ENCODE measurements around the gene PARS2.

PARS2 gene

DNA sequence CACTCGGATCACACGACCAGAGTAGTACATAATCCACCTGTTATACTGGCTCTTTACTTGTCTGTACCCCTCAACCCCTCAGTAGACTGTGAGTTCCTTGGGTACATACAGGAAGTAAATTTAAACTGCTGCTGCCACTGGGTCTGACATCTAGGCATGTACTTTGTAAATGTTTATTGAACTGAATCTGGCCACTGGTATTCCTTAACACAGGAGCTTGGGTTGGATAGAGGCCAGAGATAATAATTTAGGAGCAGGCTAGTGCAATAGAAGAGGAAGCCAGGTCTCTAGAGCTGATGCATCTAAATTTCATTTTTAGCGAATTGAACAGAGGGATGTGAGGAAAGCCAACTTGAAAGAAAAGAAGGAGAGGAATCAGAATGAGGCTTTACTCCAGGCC, 36.3 kb downstream of the PARS2 start:
- no peak for DNase-seq (ENCODE audit: low read depth)

DNA sequence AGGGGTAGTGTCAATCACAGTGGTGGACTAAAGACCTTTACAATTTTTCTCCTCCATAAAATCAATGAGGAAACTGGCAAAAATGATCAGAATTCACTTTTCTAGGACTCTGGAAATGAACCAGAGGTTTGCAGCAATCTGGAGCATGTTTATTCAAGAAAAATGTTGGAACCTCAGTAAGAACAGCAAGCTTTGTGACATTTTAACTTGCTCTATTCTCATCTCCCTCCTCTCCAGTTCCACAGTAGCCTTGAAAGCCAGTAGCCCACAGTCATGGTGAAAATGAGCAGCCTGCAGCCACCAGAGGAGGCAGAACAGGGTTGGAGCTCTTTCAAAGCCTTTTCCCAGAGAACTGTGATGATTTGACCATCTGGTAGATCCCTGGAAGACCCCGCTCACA, 39.6 kb downstream of the PARS2 start:
- DNase-seq (ENCODE audit: low read depth) = no peak

DNA sequence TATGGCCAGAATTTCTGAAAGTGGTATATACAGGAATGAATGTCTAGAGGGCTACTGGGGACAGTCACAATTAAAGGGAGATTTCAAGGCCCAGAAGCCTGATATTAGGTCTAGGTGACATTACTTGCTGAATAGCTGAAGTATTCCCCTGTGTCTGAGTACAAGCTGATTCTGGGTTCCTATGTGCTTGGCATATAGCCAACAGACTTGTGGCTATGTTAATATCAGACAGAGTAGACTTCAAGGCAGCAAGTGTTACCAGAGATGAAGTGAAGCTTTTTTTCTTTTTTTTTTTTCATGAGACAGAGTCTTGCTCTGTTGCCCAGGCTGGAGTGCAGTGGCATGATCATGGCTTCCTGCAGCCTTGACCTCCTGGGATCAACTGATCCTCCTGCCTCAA, 40.3 kb downstream of the PARS2 start:
- DNase-seq (ENCODE audit: low read depth) = no peak

DNA sequence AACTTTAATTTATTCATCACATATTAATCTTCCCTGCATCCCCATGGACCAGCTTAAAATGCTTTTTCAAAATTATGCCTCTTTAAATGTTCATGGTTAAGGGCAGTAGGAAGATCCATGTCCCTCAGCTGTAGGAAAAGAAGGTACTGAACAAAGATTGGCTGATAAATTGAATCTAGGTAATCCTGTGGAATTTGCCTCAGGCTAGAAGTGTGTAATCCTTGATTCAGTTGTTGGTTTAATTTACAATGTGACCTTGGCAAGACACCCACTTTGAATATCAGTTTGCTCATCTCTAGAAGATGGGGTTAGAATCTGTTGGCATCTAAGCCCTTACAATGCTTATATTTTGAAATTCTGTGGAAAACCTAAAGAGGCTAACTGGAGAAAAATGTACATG, 42.6 kb downstream of the PARS2 start:
- no peak for DNase-seq (ENCODE audit: low read depth)

DNA sequence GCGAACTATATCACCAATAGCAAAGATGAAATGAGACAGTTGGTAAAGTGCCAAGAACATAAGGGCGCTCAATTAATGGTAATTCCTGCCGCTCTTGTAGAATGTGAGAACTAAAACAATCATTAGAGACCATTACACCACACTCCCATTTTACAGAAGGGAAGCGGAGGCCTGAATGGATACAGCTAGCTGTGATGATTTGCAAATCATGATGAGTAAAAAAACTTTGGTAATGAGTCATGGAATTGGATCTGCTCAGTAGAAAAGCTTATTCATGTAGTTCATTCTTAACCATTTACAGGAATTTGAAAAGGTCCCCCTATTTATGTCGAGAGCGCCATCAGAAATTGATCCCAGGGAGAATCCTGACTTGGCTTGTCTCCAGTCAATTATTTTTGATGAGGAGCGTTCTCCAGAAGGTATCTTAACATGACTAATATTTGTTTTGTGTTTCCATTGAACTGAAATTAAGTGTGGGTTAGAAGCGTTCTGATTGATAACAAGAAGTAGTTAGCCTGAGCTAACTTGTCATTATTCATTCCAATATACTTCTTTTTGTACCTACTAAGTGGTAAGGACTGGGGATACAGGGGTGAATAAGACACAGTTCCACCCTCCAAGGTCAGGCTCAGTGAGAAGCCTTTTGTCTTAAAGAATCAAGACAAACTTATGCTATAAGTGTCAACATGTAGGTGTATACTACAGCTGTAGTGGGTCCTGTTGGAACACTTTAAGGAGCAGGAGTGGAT, 47.9 kb downstream of the PARS2 start:
- DNase-seq (ENCODE audit: low read depth) = no peak

DNA sequence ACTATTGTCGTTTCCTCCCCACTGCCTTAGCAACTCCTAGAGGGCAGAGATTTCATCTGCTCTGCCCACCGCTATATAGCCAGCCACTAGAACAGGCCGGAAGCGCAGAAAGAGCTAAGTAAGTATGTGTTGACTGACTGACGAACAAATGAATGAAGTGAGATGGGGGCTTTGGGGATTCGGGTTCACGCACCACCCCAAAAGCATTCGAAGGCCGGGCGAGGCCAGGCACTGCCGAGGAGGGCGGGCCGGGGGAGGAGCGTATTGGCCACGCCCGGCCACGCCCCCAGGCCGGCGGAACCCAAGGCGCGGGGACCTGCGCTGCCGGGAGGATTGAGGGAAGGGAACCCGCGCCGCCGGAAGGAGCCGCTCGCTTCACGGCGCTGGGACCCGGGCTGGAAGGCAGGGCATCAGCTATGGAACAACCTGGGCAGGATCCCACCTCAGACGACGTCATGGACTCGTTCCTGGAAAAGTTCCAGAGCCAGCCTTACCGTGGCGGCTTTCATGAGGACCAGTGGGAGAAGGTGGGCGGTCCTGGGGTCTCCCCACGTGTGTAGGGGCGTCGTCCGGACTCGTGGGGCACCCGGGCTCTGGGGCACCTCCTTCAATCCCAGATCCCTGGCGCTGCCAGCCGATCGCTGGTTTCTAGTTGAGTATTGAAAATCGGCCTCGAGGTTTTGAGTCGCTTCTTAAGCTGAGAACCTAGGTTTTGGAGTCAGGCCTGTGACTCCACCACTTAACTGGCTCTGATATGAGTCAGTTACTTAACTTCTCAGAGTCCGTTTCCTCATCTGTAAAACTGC, 48.6 kb downstream of the PARS2 start, which contains the start of gene TTC4:
TTC4 (plus strand) TSS at position 369 of the 806 bp plus-strand sequence; CDS start at position 417, 48 bp downstream.
- peak; percentile 76 for DNase-seq (ENCODE audit: low read depth)

DNA sequence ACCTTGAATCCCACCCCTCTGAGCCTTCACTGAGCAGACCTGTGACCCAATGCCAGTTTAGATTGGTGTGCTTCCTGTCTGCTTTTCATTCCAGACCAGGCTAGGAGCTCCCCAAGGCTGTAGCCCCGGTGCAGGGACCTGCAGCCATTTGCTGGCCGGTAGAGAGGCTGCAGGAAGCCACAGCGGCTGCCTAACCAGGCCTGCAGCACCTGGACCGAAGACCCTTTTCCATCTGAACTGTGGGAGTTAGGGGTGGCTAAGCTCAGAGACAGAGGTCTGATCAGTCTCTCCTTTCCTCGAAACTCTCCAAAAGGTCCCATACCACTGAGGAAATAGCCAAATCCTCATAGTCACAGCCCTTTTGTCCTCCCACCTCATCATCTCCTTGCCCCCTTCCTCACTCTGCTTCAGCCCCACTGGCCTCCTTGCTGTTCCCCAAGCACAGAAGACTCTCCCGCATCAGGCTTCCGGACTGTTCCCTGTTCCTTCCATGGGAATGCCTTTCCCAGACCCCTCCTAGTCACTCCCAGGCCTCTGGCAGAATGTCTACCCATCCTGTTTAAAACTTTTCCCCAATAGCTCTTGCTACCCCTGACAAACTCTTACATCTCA, 49.3 kb downstream of the PARS2 start:
- no peak for DNase-seq (ENCODE audit: low read depth)

DNA sequence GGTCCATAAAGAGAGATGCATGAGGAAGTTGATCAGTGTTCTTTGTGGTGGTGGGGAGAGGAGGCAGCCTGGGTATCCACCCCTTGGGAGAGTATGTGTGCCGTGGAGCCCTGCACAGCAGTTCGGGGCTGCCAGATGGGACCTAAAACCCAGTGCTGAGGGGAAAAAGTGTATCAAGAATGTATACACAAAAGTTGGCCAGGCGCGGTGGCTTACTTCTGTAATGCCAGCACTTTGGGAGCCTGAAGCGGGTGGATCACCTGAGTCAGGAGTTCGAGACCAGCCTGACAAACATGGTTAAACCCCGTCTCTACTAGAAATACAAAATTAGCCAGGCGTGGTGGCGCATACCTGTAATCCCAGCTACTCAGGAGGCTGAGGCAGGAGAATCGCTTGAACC, 52.8 kb downstream of the PARS2 start:
- no peak for DNase-seq (ENCODE audit: low read depth)

DNA sequence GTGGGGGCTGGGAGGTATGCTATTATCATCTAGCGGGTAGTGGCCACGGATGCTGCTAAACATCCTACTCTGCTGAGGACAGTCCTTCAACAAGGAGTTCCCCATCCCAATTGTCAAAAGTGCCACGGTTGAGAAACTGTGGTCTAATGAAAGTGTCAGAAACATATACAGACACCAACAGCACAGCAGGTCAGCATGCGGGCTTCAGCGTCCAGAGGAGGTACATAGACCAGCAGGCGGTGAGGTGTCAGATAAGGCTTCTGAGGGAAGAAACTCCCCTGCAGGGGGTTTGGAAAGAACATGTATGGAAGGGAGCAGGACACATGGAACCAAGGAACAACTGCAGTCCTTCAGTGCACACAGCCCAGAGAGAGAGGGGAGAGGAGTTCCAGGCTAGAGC, 53.5 kb downstream of the PARS2 start:
- DNase-seq (ENCODE audit: low read depth) = no peak

DNA sequence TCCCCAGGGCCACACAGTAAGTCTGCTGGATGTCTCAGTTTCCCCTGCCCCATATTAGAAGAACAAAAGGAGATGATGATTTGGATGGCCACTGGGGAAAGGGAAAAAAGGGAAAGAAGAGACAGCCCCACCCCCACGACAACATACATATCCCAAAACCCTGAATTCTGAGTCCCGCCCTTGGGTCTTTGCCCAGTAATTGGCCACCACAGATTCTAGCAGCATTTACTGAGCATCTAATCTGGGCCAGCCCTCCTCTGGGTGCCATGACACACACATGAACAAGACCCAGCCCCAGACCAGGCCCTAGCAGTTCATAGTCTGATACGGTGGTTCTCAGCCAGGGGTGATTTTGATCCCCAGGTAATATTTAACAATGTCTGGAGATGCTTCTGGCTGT, 53.9 kb downstream of the PARS2 start:
- DNase-seq (ENCODE audit: low read depth) = no peak

DNA sequence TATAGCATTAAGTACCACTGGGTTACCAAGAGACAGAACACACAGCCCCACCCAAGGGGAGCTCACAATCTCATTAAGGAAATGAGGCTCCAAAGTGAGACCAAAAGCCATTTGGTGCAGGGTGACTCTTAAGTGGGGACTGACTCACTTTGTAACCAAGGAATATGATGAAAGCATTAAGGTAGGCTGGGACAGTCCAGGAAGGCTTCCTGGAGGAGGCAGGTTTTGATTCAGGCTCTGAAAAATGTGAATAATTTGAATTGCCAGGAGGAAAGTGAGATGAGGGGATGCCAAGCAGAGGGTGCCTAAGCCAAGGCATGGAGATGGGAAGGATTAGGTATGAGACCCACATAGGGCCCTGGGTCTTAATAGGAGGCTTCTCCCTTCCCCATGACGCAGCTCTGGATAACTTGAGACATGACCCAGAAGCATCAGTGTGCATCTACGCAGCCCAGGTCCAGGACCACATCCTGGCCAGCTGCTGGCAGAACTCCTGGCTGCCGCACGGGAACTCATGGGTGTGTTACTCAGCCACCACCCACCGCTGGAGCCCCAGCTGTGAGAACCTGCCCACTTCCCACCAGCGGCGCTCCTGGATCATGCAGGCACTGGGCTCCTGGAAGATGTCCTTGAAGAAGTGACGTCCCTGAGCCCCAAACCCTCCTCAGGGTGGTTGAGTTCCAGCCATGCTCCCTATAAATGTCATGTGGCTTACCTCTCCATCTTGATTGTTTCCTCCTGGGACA, 54.6 kb downstream of the PARS2 start:
- DNase-seq (ENCODE audit: low read depth) = no peak

DNA sequence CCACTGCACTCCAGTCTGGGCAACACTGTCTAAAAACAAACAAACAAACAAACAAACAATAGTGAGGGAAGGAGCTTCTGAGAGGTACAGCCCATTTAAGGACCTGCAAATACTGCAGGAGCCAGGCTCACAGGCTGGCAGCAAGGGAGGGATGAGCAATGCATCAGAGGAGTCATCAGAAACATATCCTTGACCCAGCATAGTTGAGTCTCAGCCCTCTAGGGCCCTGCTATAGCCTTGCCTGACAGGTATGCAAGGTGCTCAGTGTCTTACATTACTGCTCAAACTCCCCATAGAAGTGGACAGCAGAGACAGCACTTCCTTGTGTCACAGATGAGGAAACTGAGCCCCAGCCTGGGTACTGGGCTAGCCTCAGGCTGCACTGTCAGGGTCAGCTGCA, 55.9 kb downstream of the PARS2 start:
- no peak for DNase-seq (ENCODE audit: low read depth)
